Fibroblast of lung (primary cell): ENCODE measurements around the gene GMCL1.

ENCODE experiments used
- CTCF ChIP-seq, 2 donors: IDR thresholded peaks in 1 of 2; conservative IDR thresholded peaks in 1 of 2; 1 replicate in 1 of 2; 2 replicates in 1 of 2; pipeline ENCODE4 v1.5.1; 2011 to 2012; ENCODE audit warnings: low read length in 2 of 2, control low read depth in 1 of 2, inconsistent platforms in 1 of 2, low read depth in 1 of 2, mild to moderate bottlenecking in 1 of 2
- EZH2 ChIP-seq: IDR thresholded peaks from 2 replicates; pipeline ENCODE4 v1.5.1; 2012; ENCODE audit warnings: low read length, control low read depth, mild to moderate bottlenecking; ENCODE audit errors: missing control alignments

- TF ChIP-seq CTCF (conservative IDR thresholded peaks at IDR 0.05 in 1 of 2, IDR thresholded peaks at IDR 0.05 in 1 of 2; ENCODE audit: low read depth in 1 of 2, low read length in 2 of 2) (peak in 1 of 2 donors; percentile 0), EZH2 (no peak)
Observed at GRCh38 chr2:69914164-69914949, 84.9 kb downstream of the GMCL1 start.
